Loucy (cell line): ENCODE results near the gene NRIP1.

Experiments used
- CTCF ChIP-seq: fragments of 200-600 bp; sonication (generic); conservative IDR thresholded peaks from 2 replicates; pipeline ENCODE4 v1.5.1; 2014; ENCODE audit warnings: mild to moderate bottlenecking, antibody characterized with exemption, low read length
- EZH2phosphoT487 ChIP-seq: fragments of 200-600 bp; IDR thresholded peaks from 2 replicates; pipeline ENCODE4 v1.6.1; 2018; ENCODE audit warnings: antibody characterized with exemption, mild to moderate bottlenecking, moderate library complexity, borderline replicate concordance

GRCh38 chr21:14988760-14989159 is 76.0 kb downstream of the NRIP1 start:
- TF ChIP-seq CTCF (no peak), EZH2phosphoT487 (no peak)
